DMS53 (cell line): ENCODE results near the gene TBC1D10A.

Experiments used
- DNase-seq: peaks from one replicate; lab custom pipeline; 2025; lab: John Stamatoyannopoulos, UW

Gene TBC1D10A

DNA sequence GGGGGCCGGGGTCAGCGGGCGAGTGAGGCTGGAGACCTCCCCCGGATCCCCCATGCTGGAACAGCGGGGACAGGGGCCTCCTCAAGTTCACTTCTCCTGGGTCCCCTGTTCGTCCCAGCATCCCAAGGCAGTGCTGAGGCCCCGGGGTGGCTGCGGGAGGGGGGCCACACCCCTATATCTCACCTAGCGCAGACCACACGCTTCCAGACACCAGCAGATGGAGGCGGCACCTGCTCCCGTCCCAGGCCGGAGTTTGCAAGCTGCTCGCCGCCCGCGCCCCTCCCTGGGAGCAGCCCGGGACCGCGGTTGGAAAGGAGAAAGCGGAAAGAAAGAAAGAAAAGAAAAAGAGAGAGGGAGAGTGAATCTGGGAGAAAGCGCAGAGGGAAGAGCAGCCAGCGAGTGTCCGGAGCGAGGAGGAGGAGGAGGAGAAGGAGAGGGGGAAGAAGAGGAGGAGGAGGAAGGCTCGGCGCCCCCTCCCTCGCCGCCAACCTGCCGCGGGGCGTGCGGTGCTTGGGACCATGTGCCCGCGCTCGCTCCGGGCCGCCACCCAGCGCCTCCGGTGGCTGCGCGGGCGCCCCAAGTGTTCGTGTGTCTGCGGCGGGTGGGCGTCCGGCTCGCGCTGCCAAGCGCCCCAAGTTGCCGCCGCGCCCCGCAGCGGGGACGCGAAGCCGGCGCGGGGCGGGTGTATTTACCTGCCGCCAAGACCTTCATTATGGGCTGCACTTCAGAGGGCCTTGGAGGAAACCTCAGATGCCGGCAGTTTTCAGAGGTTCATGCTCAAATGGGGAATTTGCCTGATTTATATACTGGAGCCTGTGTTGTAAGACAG, 80.5 kb downstream of the TBC1D10A start, which contains the start of gene LIF:
LIF (minus strand) TSS at position 775 of the 829 bp plus-strand sequence; CDS start at position 711, 64 bp downstream.
- no peak for DNase-seq

DNA sequence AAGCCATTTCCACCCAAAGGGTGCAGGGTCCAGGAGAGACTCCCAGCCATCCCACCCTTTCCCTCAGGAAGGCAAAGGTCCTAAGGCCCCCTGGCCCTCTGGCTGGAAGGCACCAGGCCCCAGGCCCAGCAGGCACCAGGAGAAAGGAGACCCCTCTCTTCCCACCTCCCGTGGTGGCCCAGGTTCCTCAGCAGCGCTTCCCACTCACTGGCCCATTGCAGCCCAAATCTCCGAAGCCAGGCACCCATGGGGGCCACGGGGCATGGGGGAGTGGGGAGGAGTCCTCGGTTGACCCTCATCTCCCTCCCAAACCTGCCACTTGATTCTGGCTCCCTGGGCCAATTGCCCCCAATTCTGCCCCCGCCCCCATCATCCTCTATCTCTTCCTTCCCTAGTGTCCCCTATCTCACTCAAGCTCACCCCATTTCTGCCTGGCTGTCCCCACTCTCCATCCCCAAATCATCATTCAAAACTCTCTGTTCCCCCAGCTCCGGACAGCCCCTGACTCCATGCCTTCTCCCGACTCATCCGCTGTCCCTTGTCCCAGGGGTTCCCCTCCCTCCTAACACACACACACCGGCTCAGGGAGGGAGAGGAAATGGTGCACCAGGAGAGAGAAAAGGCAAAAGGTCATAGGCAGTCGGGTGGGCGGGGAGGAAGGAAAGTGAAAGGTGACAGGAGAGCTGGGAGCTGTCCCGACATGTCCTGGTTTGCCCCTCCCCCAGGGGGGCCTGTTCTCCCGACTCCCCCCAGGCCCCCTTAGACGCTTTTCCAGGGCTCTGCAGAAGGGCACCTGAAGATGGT, 81.4 kb downstream of the TBC1D10A start:
- DNase-seq, result no peak

DNA sequence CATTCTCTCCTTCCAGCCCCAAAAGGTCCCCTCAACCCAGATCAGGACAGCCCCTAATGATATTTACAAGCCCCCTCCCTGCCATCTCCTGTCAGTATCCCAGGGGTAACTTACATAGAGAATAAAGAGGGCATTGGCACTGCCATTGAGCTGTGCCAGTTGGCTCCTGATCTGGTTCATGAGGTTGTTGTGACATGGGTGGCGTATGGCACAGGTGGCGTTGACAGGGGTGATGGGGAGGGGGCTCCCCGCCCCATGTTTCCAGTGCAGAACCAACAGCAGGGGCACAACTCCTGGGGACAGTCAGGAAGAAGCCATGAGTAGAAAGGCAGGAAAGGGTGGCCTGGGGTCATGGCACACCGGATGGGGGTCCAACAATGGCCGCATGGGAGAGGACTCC, 82.1 kb downstream of the TBC1D10A start:
- DNase-seq, result no peak

DNA sequence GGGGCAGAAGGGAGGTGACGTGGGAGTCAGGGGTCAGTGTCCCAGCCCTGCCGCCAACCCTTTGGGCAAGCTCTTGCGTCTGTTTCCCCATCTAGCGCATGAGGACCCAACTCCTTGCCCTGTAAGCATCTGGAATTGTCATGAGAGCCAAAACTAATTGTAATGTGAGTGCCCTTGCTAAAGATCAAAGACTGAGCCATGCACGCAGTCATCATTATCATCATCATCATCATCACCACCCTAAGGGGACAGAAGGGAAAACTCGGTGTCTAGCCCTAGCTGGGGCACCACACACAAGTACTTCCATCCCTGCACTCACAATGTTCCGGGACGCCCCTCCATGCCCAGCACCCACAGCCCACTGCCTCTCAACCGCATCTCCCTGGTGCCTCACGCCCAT, 82.7 kb downstream of the TBC1D10A start:
- no peak for DNase-seq

DNA sequence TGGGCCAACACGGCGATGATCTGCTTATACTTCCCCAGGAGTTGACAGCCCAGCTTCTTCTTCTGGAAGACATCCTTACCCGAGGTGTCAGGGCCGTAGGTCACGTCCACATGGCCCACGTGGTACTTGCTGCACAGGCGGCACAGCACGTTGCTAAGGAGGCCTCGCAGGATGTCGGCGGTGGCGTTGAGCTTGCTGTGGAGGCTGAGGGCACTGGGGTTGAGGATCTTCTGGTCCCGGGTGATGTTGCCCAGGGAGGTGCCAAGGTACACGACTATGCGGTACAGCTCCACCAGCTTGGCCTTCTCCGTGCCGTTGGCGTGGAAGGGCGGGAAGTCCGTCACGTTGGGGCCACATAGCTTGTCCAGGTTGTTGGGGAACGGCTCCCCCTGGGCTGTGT, 83.1 kb downstream of the TBC1D10A start:
- no peak for DNase-seq
